Measurements from ENCODE around the gene NEB. TPM values are rescaled to one million over a fixed set of nuclear protein-coding genes. Genes with fewer than 3 reads are reported as not detected.
"Not testable (repeated sequence)": the region's sequence is repeated elsewhere in the genome, so short reads cannot be mapped to it uniquely, and the experiment has no call there.

The NEB gene
- total RNA-seq, 1 experiment from 2014 or later, result 0.51 TPM

DNA sequence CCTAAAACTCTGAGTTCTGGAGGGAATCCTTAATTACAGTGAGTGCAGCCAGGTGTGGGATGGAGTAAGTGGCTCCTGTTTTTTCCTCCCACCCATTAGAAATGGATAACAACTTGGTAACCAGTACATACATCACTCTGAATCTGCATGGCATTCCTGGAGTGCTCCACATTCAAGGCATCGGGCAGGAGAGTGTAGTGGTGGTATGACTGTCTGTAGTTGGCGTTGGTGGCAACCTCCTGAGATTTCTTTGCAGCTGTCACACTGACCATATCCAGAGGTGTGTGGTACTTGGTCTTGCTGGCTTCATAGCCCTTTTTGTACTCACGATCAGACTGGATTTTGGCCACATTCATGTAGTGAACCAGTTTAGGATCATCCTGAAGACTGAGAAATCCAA lies 68.3 kb downstream of the NEB start:
- DNase-seq (ENCODE audit: low read depth), result no peak
- in situ Hi-C loops (cut with HindIII; ENCODE audit: low pct_unique_long_range_greater_than_20kb, low sequenced_read_pairs), result no loop called here

DNA sequence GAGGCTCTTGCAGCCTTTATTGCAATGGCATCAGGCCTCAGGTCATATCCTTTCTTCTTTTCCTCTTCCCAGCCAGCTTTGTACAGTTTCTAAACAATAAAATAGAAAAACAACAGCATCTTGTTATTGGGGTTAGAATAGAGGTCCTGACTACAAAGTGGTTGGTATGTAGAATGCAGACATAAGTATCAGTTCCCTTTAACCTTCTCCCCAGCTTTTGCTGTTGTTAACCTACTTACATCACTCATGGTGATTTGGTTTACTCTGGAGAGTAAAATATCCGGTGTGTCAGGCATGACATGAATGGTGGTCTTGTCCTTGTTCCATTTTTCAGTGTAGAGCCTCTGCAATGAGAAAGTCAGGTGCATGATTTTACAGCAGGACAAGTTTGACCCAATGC lies 69.8 kb downstream of the NEB start:
- DNase-seq (ENCODE audit: low read depth), result no peak
- in situ Hi-C loops (cut with HindIII; ENCODE audit: low pct_unique_long_range_greater_than_20kb, low sequenced_read_pairs), result no loop called here

DNA sequence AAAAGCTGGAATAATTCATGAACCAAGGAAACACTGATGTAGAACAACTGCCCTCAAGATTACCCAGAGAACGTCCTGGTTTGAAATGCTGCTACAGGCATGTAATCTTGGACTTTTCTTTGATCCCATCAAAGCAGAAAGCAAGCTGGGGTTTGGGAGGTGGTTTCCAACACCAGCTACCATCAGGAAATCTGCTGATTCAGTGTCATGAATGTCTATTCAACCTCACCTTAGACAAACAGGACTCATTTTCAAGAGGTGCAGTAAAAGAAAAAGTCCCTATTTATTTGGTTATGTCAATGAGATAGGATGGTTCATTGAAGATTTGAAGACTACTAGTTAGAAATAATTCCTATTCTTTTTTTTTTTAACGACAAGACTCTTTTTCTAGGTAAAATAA lies 72.7 kb downstream of the NEB start:
- DNase-seq (ENCODE audit: low read depth), result no peak
- in situ Hi-C loops (cut with HindIII; ENCODE audit: low pct_unique_long_range_greater_than_20kb, low sequenced_read_pairs), result no loop called here

DNA sequence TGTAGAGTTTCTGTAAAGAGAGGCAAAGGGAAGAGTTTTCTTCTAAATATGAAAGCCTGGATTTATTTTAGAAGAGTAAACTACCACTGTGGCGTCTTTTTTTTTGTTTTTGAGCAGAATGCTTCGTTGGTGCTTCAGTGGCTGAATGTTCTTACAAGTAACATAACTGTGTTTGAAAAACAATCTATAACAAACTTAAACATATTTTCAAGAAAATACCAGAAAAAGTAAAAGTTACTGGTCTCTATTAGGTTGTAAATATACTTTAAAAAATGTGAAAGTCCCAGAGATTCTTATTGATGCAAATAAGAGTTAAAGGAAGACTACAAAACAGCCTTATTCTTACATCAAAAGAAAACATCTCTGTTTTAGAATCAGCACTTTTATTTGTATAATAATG lies 76.2 kb downstream of the NEB start:
- in situ Hi-C loops (cut with HindIII; ENCODE audit: low pct_unique_long_range_greater_than_20kb, low sequenced_read_pairs), result no loop called here
- DNase-seq (ENCODE audit: low read depth), result no peak

DNA sequence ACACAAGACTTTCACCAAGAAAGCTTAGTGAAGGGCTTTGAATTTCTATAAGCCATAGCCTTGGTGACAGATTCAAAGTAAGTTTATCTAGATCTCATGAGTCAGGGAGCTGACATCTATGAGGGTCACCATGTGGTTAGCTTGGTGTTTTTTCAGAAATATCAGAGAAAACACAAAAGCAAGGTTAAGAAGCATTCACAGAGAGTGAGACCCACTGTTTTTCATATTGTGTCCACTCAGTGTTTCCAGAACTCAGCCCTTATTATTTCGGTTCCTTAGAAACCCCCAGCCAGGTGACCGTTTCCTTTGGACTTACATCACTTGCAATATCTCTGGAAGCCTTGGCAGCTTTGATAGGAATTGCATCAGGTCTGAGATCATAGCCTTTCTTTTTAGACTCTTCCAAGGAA lies 76.6 kb downstream of the NEB start:
- in situ Hi-C loops (cut with HindIII; ENCODE audit: low pct_unique_long_range_greater_than_20kb, low sequenced_read_pairs), result no loop called here
- no peak for DNase-seq (ENCODE audit: low read depth)

DNA sequence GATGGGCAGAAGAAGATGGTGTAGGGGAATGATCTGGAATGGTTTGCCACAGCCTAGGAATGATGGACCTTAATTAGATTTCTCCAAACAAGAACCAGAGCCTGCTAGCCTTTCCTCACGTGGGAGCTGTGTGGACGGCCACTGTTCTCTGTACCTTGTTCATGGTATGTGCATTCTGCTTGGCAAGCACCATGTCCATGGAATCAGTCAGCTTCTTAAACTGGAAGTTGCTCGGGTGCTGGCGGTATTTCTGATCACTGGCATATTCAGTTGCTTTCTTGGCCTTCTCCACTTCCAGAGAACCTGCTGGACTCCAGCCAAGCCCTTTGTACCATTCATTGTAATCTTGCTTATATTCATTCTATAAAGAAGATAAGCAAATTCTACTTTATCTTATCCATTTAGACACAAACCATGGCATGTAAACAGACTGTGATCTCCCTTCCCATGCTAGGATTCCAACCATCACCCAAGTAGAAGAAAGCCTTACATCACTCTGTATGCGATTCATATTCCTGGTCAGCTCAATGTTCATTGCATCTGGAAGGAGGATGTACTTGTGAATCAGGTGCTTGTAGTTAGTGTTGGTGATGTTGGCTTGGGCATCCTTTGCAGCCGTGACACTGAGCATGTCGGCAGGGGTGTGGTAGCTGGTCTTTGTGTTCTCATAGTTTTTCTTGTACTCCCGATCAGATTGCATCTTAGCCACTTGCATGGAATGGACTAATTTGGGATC lies 78.4 kb downstream of the NEB start:
- no peak for DNase-seq (ENCODE audit: low read depth)
- in situ Hi-C loops (cut with HindIII; ENCODE audit: low pct_unique_long_range_greater_than_20kb, low sequenced_read_pairs), result no loop called here

DNA sequence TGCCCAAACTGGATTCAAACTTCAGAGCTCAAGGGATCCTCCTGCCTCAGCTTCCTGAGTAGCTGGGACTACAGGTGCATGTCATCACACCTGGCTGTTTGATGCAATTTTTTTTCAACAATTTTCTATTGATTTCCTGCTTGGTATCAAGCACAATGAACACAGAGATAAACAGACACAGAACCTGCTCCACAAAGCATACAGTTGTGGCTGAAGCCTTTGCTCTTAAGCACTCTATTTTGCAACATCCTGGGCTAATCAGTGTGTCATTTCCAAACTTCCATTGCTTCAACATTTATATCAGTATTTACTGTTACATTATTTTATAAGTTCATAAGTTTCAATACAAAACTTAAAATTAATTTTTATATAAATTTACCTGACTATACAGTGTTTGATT lies 79.4 kb downstream of the NEB start:
- in situ Hi-C loops (cut with HindIII; ENCODE audit: low pct_unique_long_range_greater_than_20kb, low sequenced_read_pairs), result no loop called here
- no peak for DNase-seq (ENCODE audit: low read depth)

DNA sequence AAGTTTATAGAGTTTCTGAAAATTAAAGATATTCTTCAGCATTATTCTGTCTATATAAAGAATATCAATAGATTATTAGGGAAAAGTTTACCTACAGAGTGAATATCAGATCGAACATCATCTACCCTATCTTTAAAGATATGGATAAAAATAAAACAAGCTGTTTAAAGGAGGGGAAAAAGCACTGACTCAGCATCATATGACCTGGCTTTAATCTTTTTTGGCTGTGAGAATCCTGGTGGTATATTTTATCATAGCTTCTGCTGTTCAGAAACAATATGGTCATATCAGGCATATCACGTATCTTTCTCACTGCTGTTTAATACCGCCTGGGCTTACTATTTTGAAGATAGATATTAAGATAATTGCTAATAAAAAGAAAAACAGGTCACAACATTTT lies 80.2 kb downstream of the NEB start:
- in situ Hi-C loops (cut with HindIII; ENCODE audit: low pct_unique_long_range_greater_than_20kb, low sequenced_read_pairs), result no loop called here
- DNase-seq (ENCODE audit: low read depth), result no peak

DNA sequence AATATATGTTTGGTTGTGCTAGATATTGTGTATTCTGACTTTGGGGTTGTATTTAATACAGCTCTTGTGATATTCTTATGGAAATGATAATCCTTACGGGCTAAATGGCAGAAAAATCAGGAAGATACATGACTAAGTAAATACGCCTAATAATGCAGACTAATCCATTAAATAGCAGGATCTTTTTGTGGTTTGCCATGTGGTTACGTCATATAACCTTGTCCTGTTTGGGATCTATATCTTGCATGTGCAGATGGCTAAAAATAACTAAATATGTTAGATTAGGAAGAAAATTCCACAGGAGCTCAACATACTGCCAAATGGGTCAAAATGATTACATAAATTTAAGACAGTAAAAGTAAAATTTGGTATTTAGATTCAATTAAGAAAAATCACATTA lies 83.0 kb downstream of the NEB start:
- DNase-seq (ENCODE audit: low read depth), result no peak
- in situ Hi-C loops (cut with HindIII; ENCODE audit: low pct_unique_long_range_greater_than_20kb, low sequenced_read_pairs), result no loop called here

DNA sequence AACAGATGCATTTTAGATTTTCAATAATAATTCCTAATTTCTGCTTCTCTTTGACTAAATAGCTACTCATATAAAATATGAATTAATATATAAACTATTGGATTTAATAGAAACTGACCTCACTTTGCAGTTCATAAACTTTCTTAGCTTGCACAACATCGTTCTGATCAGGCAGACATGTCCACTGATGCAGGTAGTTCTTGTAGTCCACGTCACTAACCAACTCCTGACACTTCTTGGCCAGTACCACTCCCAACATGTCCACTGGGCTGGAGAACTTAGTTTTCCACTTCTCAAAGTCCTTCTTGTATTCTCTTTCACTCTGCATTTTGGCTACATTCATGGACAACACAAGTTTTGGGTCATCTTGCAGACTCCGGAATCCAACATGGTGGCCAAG lies 83.8 kb downstream of the NEB start:
- in situ Hi-C loops (cut with HindIII; ENCODE audit: low pct_unique_long_range_greater_than_20kb, low sequenced_read_pairs), result no loop called here
- DNase-seq (ENCODE audit: low read depth), result no peak

DNA sequence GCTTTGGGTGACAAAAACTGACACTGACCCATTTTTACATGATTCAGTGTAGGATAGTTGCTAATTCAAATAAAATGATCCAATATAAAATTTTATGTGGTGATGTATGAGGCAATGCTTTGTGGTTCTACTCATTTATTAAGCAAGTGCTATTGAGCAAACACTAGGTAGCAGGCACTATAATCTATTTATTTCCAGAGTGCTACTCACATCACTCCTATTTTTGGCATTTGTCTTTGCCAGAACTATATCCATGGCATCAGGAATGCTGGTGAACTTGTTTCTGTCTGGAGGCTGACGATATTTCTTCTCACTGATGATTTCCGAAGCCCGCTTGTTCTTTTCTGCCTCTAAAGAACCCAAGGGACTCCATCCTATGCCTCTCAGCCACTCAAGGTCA lies 84.3 kb downstream of the NEB start:
- in situ Hi-C loops (cut with HindIII; ENCODE audit: low pct_unique_long_range_greater_than_20kb, low sequenced_read_pairs), result no loop called here
- no peak for DNase-seq (ENCODE audit: low read depth)

DNA sequence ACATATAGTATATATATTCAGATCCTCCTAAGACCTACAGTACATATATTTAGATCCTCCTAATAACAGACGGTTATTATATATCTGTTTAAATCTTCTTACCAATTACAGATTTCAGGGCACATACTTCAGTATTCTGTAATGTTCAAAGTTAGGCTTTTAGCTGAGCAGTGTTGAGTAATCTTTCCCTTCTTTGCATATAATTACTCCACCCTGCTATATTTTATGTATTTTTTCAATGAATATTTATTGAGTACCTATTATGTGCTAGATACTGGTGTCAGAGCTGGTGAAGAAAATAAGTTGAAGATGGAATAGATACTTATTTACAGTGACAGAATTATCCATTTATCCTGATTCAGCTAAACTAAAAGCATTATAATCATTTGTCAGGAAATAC lies 84.9 kb downstream of the NEB start:
- in situ Hi-C loops (cut with HindIII; ENCODE audit: low pct_unique_long_range_greater_than_20kb, low sequenced_read_pairs), result no loop called here
- DNase-seq (ENCODE audit: low read depth), result no peak

DNA sequence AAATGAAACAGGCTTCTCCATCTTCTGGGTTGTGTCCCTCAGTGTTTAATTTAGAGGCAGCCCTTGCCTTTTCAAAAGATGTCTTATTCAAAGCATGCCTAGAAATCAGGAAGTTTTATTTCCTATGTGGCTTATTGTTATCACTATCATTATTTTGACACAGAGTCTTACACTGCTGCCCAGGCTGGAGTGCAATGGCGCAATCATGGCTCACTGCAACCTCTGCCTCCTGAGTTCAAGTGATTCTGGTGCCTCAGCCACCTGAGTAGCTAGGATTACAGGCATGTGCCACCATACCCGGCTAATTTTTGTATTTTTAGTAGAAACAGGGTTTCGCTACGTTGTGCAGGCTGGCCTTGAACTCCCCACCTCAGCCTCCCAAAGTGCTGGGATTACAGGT lies 87.8 kb downstream of the NEB start:
- DNase-seq (ENCODE audit: low read depth); in situ Hi-C loops (cut with HindIII; ENCODE audit: low pct_unique_long_range_greater_than_20kb, low sequenced_read_pairs): not testable (repeated sequence)

DNA sequence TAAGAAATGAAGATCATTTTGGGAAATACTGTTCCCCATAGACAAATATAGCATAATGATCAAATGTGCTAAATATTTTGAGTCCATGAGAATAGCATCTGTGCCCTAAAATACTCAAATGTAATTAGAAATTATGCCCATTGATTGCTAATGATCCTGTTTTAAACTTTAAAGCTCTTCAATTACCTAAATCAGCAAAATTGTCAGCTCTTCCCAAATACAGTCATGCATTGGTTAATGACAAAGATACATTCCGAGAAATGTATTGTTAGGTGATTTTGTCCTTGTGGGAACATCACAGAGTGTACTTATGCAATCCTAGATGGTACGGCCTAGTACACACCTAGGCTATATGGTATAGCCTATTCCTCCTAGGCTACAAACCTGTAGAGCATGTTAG lies 89.7 kb downstream of the NEB start:
- DNase-seq (ENCODE audit: low read depth), result no peak
- in situ Hi-C loops (cut with HindIII; ENCODE audit: low pct_unique_long_range_greater_than_20kb, low sequenced_read_pairs), result no loop called here

DNA sequence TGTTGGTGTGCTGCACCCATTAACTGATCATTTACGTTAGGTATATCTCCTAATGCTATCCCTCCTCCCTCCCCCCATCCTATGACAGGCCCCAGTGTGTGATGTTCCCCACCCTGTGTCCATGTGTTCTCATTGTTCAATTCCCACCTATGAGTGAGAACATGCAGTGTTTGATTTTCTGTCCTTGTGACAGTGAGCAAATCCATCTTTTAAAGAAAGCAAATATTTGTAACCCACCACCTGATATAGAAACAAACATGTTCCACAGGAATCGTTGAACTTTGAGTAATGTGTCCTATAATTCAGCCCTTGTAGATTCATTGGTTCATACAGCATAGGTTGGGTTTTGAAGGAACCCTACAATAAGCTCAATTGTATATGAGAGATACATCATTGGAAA lies 92.4 kb downstream of the NEB start:
- in situ Hi-C loops (cut with HindIII; ENCODE audit: low pct_unique_long_range_greater_than_20kb, low sequenced_read_pairs); DNase-seq (ENCODE audit: low read depth): not testable (repeated sequence)

DNA sequence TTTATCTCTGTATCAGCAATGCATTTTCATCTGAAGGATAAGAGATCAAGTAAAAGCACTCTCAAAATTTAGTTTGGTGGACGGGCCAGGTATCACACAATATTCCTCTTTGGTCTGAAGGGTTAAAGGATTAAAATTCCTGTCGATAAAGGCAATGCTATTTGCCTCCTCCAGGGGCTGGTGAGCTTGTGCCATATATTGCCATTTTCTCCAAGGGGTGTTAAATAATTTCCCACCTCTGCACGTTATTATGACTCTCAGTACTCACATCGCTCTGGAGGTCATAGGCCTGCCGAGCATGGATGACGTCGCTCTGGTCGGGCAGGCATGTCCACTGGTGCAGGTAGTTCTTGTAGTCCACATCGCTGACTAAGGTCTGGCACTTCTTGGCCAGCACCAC lies 94.2 kb downstream of the NEB start:
- no peak for DNase-seq (ENCODE audit: low read depth)
- in situ Hi-C loops (cut with HindIII; ENCODE audit: low pct_unique_long_range_greater_than_20kb, low sequenced_read_pairs), result no loop called here

DNA sequence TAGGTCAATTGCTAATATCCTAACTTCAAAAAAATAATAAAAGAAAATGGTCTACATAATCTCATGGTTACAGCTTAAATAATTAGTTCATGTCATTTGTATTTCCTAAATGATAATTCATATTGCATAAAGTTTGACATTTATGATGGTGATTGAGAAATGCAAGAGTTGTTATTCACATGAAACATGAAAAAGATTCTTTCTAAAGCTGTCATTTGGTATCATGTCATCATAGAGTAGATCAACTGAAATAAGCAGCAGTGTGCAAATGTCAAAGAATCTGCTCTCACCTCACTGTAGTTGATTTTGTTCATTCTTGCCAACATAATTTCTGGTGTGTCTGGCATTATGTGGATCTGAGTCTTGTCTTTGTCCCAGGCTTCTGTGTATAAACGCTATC lies 95.3 kb downstream of the NEB start:
- no peak for DNase-seq (ENCODE audit: low read depth)
- in situ Hi-C loops (cut with HindIII; ENCODE audit: low pct_unique_long_range_greater_than_20kb, low sequenced_read_pairs), result no loop called here

DNA sequence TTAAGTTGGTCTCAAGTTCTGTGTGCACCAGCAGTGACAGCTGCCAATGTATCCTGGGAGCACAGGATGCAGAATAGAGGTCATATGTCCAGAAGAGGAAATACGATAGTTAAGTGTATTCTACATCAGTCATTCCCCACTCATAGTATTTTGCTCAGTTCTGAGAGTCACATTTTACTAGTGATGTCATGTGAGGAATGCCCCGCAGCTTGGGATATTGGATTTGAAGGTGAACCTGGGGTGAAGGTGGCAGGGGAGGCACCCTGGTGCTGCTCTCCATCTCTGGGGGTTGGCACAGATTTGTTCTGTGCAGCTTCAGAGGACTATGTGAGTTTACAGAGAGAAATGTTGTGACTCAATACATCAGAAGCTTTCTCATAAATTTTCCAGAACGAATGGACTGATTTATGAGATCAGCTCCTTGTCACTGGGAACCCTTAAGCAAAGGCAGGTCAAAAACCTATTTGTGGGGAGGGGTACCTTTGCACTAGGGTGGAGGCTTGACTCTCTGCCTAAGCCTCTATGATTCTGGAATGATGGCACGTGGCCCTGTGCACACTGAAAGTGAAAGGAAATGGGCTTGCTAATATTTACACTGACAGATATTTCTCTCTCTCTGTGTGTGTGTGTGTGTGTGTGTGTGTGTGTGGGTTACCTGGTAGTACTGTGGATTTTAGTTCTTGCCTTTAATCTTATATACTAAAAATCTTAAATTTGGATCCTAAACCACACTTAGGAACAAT lies 95.9 kb downstream of the NEB start:
- DNase-seq (ENCODE audit: low read depth), result no peak
- in situ Hi-C loops (cut with HindIII; ENCODE audit: low pct_unique_long_range_greater_than_20kb, low sequenced_read_pairs), result no loop called here

DNA sequence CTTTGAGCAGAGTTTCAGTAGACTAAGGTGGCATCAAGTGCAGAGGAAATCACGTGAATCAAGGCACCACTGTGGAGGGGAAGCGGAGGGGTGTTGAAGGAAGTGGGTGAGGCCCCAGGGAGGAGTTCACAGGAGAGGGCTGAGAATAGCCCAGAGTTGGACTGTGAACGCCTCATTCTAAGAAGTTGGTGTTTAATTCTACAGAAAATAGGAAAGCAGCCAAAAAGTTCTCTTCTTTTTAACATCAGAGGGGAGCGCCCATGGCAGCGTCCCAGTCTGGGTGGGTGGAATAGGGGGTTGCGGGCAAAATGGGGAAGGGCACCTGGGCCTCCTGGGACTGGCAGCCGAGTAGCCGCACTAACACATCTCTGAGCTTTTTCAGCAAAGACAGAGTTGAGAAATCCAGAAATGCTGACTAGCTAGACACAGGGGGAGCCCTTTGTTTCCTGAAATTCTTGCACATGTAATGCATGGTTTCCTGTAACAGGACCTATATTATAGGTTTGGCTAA lies 97.0 kb downstream of the NEB start:
- no peak for DNase-seq (ENCODE audit: low read depth)
- in situ Hi-C loops (cut with HindIII; ENCODE audit: low pct_unique_long_range_greater_than_20kb, low sequenced_read_pairs), result no loop called here

Data from Caki2 (cell line).